Stimulated activated naive CD8-positive, alpha-beta T cell treated with anti-CD3 and anti-CD28 coated beads, Interleukin-15, Interleukin-2, amounts not matched to agents 100 ng/mL and 50 ng/mL, for 24 hours (primary cell): ENCODE measurements around the gene UBE2I.
A peak's percentile ranks its signal among the peaks of the same experiment; 100 is the strongest.

Source experiments
- H3K27ac Mint-ChIP-seq: one replicate; pipeline ENCODE4 v1.8.0; 2021; ENCODE audit warnings: mild to moderate bottlenecking, mixed read lengths
- H3K27me3 Mint-ChIP-seq: one replicate; pipeline ENCODE4 v1.8.0; 2021; ENCODE audit warnings: mixed read lengths
- H3K36me3 Mint-ChIP-seq: one replicate; pipeline ENCODE4 v1.8.0; 2021; ENCODE audit warnings: low read depth, mixed read lengths
- H3K4me1 Mint-ChIP-seq: one replicate; pipeline ENCODE4 v1.8.0; 2021; ENCODE audit warnings: low read depth, mixed read lengths
- H3K4me3 Mint-ChIP-seq: one replicate; pipeline ENCODE4 v1.8.0; 2021; ENCODE audit warnings: mild to moderate bottlenecking, mixed read lengths
- H3K9me3 Mint-ChIP-seq: one replicate; pipeline ENCODE4 v1.8.0; 2021; ENCODE audit warnings: mixed read lengths

Gene UBE2I

DNA sequence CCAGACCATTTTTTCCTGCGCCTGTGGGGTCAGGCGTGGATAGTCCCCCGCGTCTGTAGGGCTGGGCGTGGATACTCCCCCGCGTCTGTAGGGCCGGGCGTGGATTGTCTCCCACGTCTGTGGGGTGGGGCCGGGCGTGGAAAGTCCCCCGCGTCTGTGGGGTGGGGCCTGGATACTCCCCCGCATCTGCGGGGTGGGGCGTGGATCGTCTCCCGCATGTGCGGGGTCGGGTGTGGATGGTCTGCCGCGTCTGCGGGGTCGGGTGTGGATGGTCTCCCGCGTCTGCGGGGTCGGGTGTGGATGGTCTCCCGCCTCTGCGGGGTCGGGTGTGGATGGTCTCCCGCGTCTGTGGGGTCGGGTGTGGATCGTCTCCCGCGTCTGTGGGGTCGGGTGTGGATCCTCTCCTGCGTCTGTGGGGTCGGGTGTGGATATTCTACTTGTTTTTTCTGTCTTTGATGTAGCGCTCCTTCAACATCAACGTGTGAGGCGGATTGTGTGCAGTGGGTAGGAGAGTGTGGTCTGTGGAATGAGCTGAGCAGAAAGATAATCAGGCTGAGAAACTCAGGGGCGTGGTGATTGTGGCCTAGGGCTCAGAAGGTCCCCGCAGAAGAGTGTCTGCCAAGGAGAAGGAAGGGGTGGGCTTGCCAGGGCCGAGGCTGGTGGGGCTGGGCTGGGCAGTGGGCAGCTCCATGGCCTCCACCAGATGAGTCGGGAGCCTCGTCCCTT is 45.5 kb downstream of the UBE2I start:
- H3K4me3 Mint-ChIP-seq: no peak overlapping the region
- H3K4me1 Mint-ChIP-seq: peaks cover 44% of the 10 kb centered on the region
- no peaks in the 10 kb centered on the region for H3K9me3 Mint-ChIP-seq
- H3K27me3 Mint-ChIP-seq: no peaks in the 10 kb centered on the region
- H3K27ac Mint-ChIP-seq: no peak overlapping the region
- H3K36me3 Mint-ChIP-seq: peaks cover 20% of the 10 kb centered on the region

DNA sequence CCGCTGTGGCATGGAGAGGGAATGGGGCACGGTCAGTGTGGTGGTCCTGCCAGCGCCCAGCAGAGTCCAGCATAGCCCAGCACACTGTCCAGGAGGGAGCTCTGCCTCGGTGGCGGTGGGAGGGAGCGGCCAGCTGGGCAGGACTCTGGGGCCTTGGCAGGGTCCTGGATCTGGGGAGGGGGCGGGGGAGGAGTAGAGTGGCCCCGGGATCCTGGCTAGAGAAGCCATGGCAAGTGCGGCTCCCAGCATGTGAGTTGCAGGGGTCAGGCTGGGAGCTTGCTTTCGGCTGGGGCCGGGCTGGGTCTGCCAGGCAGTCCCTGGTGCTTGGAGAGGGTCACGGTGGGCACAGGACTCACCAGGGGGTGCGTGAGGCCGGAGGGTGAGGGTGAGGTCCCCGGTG is 46.2 kb downstream of the UBE2I start:
- peaks cover 38% of the 10 kb centered on the region for H3K4me1 Mint-ChIP-seq
- no peak overlapping the region for H3K4me3 Mint-ChIP-seq
- no peaks in the 10 kb centered on the region for H3K27me3 Mint-ChIP-seq
- H3K36me3 Mint-ChIP-seq: peaks cover 20% of the 10 kb centered on the region
- H3K9me3 Mint-ChIP-seq: no peaks in the 10 kb centered on the region
- H3K27ac Mint-ChIP-seq: no peak overlapping the region

DNA sequence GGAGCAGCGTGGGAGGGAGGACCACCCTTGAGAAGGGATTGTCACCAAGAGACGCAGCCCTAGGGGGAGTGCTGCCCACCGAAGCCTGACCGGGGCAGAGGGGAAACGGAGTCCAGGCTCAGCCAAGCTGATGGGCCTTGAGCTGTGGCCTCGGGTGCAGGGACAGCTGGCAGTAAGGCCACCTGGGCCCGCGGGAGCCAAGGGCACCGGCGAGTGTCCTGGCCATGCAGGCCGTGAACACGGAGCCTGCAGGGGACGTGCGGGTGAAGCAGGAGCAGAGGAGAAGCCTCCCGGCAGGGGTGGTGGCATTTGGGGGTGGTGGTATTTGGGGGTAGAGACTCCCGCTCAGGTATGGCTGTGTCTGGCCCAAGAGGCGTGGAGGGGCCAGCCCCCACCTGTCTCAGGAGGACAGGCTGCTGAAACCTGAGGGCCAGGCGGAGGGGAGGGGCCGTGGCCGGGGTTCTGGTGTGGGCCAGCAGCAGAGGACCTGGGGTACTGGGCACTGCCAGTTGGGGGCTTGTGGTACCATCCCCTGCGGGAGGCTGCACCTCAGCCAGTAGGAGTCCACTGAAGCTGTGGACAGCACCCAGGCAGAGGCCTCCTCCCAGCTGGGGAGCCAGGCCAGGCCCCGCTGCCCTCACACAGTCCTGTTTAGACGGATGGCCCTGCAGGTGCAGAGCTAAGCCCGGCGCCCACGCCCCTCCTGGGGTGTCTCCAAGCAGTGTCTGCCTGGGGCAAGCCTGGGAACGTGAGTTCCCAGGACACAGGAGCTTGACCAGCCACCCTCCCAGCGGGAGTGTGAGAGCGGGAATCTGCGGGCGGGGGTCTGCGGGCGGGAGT is 46.8 kb downstream of the UBE2I start:
- peaks cover 32% of the 10 kb centered on the region for H3K4me1 Mint-ChIP-seq
- peaks cover 20% of the 10 kb centered on the region for H3K36me3 Mint-ChIP-seq
- H3K9me3 Mint-ChIP-seq: no peaks in the 10 kb centered on the region
- no peaks in the 10 kb centered on the region for H3K27me3 Mint-ChIP-seq
- H3K4me3 Mint-ChIP-seq: no peak overlapping the region
- no peak overlapping the region for H3K27ac Mint-ChIP-seq

DNA sequence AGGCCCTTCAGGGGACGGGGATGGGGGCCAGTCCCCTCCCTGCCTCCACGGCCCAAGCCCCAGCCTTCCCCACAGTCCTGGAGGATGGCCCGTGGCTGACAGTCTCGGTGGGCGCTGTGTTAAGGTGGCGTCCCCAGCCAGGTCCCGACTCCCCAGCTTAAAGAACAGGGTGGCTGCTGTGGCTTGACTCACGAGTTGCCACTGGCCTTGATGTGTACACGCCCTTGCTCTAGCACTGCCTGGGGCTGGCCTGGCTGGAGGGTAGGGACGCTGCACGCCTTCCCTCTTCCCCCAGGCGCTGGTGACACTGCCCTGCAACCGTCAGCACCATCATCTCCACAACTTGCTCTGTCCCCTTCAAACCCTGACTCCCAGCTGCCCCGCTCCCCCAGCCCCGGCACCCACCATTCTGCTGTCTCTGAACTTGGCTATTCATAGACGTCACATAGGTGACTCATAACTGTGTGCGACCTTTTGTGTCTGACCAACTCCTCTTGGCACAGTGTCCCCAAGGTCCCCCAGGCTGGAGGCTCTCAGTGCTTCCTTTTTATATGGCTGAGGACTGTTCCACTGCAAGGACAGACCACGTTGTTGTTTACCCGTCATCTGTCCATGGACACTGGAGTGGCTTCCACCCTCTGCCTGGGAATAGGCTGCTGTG is 48.6 kb downstream of the UBE2I start:
- no peak overlapping the region for H3K27ac Mint-ChIP-seq
- H3K4me1 Mint-ChIP-seq: peaks cover 23% of the 10 kb centered on the region

DNA sequence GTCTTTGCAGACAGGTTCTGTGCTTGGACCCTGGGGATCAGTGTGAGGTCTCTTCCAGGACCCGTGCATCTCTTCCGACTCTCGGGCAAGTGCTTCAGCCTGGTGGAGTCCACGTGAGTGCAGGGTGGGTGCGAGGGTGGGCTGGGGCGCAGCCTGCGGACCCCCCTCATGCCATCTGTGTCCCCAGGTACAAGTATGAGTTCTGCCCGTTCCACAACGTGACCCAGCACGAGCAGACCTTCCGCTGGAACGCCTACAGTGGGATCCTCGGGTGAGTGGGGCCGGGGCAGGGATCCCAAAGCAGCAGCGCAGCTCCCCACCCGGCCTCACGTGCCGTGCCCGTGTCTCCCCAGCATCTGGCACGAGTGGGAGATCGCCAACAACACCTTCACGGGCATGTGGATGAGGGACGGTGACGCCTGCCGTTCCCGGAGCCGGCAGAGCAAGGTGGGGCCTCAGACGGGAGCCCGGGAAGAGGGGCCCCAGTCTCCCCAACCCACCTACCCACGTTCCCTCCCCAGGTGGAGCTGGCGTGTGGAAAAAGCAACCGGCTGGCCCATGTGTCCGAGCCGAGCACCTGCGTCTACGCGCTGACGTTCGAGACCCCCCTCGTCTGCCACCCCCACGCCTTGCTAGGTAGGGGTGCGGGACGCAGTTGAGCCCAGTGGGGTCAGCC is 52.4 kb downstream of the UBE2I start:
- Mint-ChIP-seq H3K9me3 (no peaks in the 10 kb centered on the region), H3K27ac (no peak overlapping the region), H3K36me3 (peaks cover 27% of the 10 kb centered on the region), H3K4me1 (peaks cover 6% of the 10 kb centered on the region), H3K4me3 (no peak overlapping the region), H3K27me3 (no peaks in the 10 kb centered on the region)

More for the DNA sequence above, 48.6 kb downstream of the UBE2I start:
- H3K27me3 Mint-ChIP-seq: no peaks in the 10 kb centered on the region
- H3K9me3 Mint-ChIP-seq: no peaks in the 10 kb centered on the region
- peaks cover 16% of the 10 kb centered on the region for H3K36me3 Mint-ChIP-seq
- H3K4me3 Mint-ChIP-seq: no peak overlapping the region

DNA sequence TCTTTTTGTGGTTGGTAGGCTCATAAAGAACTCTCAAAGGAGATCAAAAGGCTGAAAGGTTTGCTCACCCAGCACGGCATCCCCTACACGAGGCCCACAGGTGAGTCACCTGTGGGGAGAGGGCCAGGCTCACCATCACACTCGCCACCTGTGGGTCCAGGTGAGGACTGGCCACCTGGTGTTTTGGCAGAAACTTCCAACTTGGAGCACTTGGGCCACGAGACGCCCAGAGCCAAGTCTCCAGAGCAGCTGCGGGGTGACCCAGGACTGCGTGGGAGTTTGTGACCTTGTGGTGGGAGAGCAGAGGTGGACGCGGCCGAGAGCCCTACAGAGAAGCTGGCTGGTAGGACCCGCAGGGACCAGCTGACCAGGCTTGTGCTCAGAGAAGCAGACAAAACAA is 53.4 kb downstream of the UBE2I start:
- H3K27me3 Mint-ChIP-seq: no peaks in the 10 kb centered on the region
- H3K4me3 Mint-ChIP-seq: no peak overlapping the region
- no peaks in the 10 kb centered on the region for H3K9me3 Mint-ChIP-seq
- H3K4me1 Mint-ChIP-seq: peaks cover 6% of the 10 kb centered on the region
- H3K27ac Mint-ChIP-seq: no peak overlapping the region
- H3K36me3 Mint-ChIP-seq: peaks cover 27% of the 10 kb centered on the region

DNA sequence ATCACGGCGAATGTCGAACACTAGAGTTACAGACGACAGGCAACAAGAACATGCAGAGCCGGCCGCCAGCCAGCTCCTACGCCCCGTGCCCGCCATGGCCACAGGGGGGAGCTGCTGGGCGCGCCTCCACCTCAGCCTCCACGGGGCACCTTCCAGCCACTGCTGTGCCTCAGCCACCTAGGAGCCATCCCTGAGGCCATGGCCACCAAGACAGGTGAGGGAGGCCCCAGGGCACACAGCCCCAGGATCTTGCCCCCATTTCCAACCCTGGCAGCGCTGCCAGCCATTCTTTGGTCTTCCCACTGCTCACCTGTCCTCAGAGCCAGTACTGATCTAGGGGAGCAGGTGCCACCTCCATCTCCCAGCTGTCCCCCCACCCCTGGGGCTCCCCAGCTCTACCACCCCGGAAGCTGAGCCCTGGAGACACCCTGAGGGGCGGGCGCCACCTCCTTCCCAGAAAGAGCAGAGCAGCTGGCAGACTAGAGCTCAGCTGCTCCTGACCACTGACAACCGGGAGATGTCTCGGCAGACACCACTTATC is 54.1 kb downstream of the UBE2I start:
- H3K27me3 Mint-ChIP-seq: no peaks in the 10 kb centered on the region
- no peak overlapping the region for H3K4me3 Mint-ChIP-seq
- H3K36me3 Mint-ChIP-seq: peaks cover 26% of the 10 kb centered on the region
- peak overlapping the region; percentile 50 for H3K27ac Mint-ChIP-seq
- peaks cover 3% of the 10 kb centered on the region for H3K4me1 Mint-ChIP-seq
- H3K9me3 Mint-ChIP-seq: no peaks in the 10 kb centered on the region

DNA sequence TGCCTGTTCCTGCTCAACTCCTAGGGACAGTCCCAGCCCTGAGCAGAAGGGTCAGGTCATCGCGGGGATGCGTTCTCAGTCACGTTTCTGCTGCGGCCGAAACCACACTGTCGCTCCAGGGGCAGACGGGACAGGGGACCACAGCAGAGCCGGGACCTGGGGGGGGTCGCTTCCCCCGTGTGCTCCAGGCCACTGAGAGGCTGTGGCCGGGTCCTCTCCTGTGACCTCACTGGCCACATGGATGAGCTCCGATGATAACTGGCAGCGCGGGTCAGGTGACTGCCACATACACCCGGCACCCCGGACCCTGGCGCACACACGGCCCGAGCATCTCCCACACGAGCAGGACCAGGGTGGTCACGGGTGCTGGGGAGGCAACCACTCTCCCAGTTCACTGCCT is 55.1 kb downstream of the UBE2I start:
- Mint-ChIP-seq H3K4me3 (no peak overlapping the region), H3K4me1 (peaks cover 3% of the 10 kb centered on the region), H3K27me3 (no peaks in the 10 kb centered on the region), H3K36me3 (peaks cover 17% of the 10 kb centered on the region), H3K27ac (no peak overlapping the region), H3K9me3 (no peaks in the 10 kb centered on the region)

DNA sequence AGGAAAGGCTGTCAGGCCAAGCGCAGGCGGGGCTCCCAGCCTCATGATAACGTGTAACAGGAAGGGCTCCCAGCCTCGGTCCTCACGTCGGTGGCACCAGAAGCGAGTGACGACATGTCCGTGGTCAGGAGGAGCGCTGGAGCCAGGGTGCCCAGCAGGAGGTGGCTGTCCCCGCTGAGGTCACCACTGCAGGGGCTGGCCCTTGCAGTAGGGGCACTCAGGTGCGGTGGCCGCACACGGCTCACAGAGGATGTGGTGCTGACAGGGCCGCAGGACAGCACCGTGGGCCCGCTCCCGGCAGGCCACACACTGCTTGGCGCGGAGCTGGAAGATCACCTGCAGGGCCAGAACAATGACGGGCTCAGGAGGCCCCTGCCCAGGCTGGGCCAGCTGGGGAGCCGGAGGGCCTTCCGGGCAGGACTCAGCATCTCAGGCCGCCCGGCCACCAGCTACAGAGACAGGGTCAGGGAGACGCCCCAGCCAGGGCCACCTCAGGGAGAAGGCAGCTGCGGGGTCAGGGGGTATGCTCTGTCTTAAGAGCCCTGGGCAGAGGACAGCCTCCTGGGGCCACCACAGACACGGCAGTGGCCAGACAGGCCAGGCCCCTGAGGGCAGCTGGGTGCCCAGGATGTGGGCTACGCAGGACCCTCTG is 56.8 kb downstream of the UBE2I start:
- peak overlapping the region; percentile 40 for H3K27ac Mint-ChIP-seq

DNA sequence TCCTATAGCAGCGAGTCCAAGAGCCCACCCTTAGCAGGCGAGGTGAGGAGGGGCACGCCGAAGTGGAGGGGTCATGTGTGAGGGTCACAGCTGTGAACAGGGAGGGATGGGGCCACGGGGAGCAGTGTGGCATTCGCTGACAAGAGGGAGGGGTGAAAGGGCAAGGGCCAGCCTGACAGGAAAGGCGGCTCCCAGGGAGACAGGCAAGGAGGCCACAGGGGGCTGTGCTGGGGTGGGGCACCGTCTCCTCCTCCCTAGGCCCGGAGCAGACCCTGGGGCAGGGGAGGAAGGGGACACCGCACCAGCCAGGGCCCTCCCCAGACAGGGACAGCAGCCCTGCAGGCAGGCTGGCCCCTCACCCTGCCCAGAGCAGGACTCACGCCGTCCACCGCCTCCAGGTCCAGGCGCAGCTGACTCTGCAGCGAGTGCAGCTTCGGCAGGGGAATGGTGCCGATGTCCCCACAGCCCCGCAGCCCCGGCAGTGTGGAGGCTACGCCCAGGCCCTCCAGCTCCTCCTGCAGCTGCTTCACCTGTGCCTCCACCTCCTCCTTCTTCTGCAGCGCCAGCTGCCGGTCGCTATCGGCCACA is 57.4 kb downstream of the UBE2I start:
- Mint-ChIP-seq H3K4me1 (peaks cover 3% of the 10 kb centered on the region), H3K27me3 (no peaks in the 10 kb centered on the region), H3K4me3 (no peak overlapping the region), H3K27ac (no peak overlapping the region), H3K9me3 (no peaks in the 10 kb centered on the region), H3K36me3 (peaks cover 14% of the 10 kb centered on the region)

More for the DNA sequence above, 56.8 kb downstream of the UBE2I start:
- Mint-ChIP-seq H3K36me3 (peaks cover 14% of the 10 kb centered on the region), H3K27me3 (no peaks in the 10 kb centered on the region), H3K4me1 (peaks cover 3% of the 10 kb centered on the region), H3K4me3 (no peak overlapping the region), H3K9me3 (no peaks in the 10 kb centered on the region)

DNA sequence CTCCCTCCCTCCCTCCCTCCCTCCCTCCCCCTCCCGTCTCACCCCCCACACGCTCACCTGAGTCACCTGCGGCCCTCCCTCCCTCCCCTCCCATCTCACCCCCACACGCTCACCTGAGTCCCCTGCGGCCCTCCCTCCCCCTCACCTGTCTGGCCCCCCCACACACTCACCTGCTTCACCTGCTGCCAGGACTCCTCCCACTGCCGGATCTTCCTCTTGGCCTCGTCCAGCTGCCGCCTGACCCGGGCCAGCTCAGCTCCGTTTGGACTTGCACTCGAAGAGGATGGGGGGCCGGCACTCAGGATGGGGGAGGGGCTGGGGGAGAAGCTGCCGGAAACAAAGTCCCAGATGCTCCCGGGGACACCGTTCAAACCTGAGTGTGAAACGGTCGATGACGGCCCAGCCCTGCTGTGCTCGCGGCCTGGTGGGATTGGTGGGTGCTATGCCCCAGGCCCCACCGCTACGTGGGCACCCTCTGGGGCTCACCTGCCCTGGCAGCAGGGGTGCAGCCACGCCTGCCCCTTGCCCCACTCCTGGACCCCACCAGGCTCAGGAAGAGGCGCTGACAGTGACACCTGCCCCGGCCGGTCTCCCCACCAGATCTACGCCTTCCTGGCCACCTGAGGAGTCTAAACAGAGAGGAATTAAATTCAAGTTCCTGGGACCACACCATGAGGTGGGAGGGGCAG is 58.2 kb downstream of the UBE2I start:
- no peaks in the 10 kb centered on the region for H3K9me3 Mint-ChIP-seq
- peaks cover 3% of the 10 kb centered on the region for H3K4me1 Mint-ChIP-seq
- no peak overlapping the region for H3K4me3 Mint-ChIP-seq
- peaks cover 14% of the 10 kb centered on the region for H3K36me3 Mint-ChIP-seq
- H3K27ac Mint-ChIP-seq: no peak overlapping the region
- no peaks in the 10 kb centered on the region for H3K27me3 Mint-ChIP-seq

DNA sequence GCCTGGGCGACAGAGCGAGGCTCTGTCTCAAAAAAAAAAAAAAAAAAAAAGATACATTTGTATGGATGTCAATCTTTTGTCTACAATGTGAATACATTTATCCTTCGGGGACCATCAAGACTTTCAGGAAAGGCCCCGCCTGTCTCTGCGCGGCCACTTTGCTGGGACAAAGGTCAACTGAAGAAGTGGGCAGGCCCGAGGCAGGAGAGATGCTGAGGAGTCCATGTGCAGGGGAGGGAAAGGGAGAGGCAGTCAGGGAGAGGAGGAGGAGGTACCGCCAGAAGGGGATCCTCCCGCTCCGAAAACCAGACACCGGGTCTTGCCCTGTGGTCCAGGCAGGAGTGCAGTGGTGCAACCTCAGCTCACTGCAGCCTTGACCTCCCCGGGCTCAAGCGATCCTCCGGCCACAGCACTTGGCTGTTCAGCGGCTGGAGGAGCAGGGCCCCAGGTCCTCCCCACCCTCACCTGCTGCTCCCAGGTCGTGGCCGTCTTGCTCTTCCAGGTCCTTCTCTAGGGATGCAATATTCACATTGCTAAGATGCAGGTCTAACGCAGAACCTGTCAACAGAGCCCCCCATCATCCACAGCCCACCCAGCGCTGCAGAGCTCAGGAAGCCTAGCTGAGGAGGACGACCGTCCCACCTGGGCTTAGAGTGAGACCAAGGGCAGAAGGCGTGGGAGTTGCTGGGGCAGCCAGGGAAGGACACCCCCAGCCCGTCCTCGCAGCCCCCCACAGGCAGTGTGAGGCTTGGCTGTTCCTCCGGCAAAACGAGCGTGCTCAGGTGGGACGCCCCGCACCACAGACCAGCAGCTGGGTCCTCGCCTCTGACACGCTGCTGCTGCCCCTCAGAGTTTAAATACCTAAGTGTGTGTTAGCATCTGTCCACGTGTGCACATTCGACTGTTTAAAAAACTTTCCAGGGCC is 61.9 kb downstream of the UBE2I start:
- Mint-ChIP-seq H3K9me3 (no peaks in the 10 kb centered on the region), H3K27me3 (no peaks in the 10 kb centered on the region), H3K27ac (no peak overlapping the region), H3K4me1 (no peaks in the 10 kb centered on the region), H3K36me3 (peaks cover under 1% of the 10 kb centered on the region), H3K4me3 (no peak overlapping the region)
